DND-41 (cell line): ENCODE measurements around the gene BIRC7.

Experiments used
- EZH2 ChIP-seq: IDR thresholded peaks from 3 replicates; pipeline ENCODE4 v1.6.1; 2012; ENCODE audit warnings: borderline replicate concordance, low read depth, mild to moderate bottlenecking, moderate library complexity, low read length, inconsistent platforms; ENCODE audit not compliant: severe bottlenecking
- TF ChIP-seq, protein P1 (sequence below): IDR thresholded peaks from 2 replicates; pipeline ENCODE4 v1.5.1; 2012; ENCODE audit warnings: borderline replicate concordance, low read length, moderate library complexity, mild to moderate bottlenecking; ENCODE audit not compliant: poor library complexity, severe bottlenecking; ENCODE audit errors: extremely low read depth

DNA sequence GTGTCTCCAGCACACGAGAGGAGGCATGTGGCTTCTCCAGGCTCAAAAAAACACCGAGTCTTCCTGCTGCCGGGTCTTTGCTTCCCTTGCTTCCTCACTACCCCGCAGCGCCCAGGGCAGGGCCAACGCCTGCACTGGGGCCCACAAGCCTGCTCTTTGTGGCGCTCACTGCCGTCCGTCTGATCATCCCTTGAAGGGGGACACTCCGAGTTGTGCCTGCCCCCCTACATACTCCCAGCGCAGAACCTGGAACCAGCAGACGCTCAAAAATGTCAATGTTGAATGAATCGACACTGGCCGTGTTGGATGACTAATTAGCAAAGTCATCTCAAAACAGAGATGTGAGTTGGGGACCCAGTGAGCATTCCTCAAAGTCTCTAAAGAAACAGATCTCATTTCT is 28.8 kb downstream of the BIRC7 start:
- TF ChIP-seq, protein P1, sequence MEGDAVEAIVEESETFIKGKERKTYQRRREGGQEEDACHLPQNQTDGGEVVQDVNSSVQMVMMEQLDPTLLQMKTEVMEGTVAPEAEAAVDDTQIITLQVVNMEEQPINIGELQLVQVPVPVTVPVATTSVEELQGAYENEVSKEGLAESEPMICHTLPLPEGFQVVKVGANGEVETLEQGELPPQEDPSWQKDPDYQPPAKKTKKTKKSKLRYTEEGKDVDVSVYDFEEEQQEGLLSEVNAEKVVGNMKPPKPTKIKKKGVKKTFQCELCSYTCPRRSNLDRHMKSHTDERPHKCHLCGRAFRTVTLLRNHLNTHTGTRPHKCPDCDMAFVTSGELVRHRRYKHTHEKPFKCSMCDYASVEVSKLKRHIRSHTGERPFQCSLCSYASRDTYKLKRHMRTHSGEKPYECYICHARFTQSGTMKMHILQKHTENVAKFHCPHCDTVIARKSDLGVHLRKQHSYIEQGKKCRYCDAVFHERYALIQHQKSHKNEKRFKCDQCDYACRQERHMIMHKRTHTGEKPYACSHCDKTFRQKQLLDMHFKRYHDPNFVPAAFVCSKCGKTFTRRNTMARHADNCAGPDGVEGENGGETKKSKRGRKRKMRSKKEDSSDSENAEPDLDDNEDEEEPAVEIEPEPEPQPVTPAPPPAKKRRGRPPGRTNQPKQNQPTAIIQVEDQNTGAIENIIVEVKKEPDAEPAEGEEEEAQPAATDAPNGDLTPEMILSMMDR, result no peak
- no peak for TF ChIP-seq EZH2
